Thyroid gland (tissue), 4 donors: Measurements from ENCODE around the gene RAB8B.

Experiments used
- POLR2A ChIP-seq, 2 donors: fragments of 450-650 bp; IDR thresholded peaks; one replicate each; pipeline ENCODE4 v1.6.1; 2017; ENCODE audit warnings: antibody characterized with exemption in 2 of 2, mild to moderate bottlenecking in 2 of 2, moderate library complexity in 1 of 2
- TF ChIP-seq, protein P1 (sequence below), 6 experiments: fragments of 200-600 bp in 3 of 6; fragments of 450-650 bp in 3 of 6; sonication (generic) in 3 of 6; IDR thresholded peaks; one replicate each; pipeline ENCODE4 v1.5.1; 2016 to 2019; ENCODE audit warnings: antibody characterized with exemption in 6 of 6, mild to moderate bottlenecking in 2 of 6, inconsistent platforms in 1 of 6, moderate library complexity in 1 of 6

DNA sequence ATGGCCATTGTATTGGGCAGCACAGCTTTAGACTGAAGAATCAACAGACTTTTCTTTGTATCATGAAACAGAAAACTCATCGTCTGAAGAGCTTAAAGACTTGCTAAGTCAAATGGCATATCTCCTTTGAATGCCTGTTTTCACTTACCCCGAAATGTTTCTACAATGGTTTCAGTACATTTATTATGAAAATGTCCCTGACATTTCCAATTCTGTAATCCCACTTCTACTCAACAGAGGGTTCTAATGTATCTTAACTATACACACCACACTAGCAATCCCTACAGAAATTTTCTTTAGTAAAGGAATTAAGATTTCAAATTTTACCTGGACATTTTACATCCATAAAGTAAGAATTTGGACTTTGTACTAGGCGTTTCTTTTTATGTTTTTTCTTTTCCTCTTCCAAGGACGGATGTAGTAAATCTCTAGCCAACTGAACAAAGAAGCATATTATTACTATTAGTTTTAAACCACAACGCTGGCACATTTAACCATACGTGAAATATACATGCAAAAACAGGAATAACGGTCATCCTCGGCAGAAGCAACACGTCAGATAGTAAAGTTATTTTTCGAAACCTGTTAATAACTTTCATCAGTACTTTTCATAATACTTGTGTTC lies 33.2 kb upstream of the RAB8B start:
- TF ChIP-seq, protein P1, sequence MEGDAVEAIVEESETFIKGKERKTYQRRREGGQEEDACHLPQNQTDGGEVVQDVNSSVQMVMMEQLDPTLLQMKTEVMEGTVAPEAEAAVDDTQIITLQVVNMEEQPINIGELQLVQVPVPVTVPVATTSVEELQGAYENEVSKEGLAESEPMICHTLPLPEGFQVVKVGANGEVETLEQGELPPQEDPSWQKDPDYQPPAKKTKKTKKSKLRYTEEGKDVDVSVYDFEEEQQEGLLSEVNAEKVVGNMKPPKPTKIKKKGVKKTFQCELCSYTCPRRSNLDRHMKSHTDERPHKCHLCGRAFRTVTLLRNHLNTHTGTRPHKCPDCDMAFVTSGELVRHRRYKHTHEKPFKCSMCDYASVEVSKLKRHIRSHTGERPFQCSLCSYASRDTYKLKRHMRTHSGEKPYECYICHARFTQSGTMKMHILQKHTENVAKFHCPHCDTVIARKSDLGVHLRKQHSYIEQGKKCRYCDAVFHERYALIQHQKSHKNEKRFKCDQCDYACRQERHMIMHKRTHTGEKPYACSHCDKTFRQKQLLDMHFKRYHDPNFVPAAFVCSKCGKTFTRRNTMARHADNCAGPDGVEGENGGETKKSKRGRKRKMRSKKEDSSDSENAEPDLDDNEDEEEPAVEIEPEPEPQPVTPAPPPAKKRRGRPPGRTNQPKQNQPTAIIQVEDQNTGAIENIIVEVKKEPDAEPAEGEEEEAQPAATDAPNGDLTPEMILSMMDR (IDR thresholded peaks at IDR 0.05), result no peak
- no peak for TF ChIP-seq POLR2A (IDR thresholded peaks at IDR 0.05)
